H1 (cell line): ENCODE results near the gene ZDHHC16. TPM values are rescaled to one million over a fixed set of nuclear protein-coding genes. Genes with fewer than 3 reads are reported as not detected.

Source experiments
- CTCF ChIA-PET: fragments of 300-600 bp; sonication (Branson Sonifier 250); formaldehyde crosslinking; loops from one replicate; lab custom pipeline; 2021; ENCODE audit not compliant: partially characterized antibody; lab: Charles Lee
- POLR2A ChIA-PET: fragments of 300-600 bp; sonication (Branson Sonifier 250); formaldehyde crosslinking; loops from one replicate; lab custom pipeline; 2021; ENCODE audit warnings: inconsistent platforms; ENCODE audit not compliant: partially characterized antibody; lab: Charles Lee
- DNase-seq, 2 experiments: peaks; one replicate each; pipeline versions ENCODE4 v3.0.0 to v3.0.0-alpha.2; 2010 to 2022; ENCODE audit warnings: low spot score in 2 of 2, low read depth in 1 of 2, mixed read lengths in 1 of 2
- FAIRE-seq: peaks from 2 replicates; lab custom pipeline; 2011; peaks lifted over from hg19 to GRCh38; lab: Jason Lieb, UNC
- H2AFZ ChIP-seq: 2 replicates; pipeline ENCODE4 v1.8.1; 2012; ENCODE audit warnings: low read length, inconsistent platforms
- H2AK5ac ChIP-seq: 2 replicates; pipeline ENCODE4 v1.6.1; 2013; ENCODE audit warnings: low read depth, low read length
- H2BK120ac ChIP-seq: replicated peaks from 2 replicates; pipeline ENCODE3; 2013; ENCODE audit warnings: low read depth, low read length, inconsistent platforms
- H2BK12ac ChIP-seq: 2 replicates; pipeline ENCODE4 v1.6.1; 2013; ENCODE audit warnings: low read depth, low read length
- H2BK15ac ChIP-seq: 2 replicates; pipeline ENCODE4 v1.6.1; 2013; ENCODE audit warnings: low read length
- H2BK20ac ChIP-seq: 2 replicates; pipeline ENCODE4 v1.6.1; 2013; ENCODE audit warnings: low read length
- H2BK5ac ChIP-seq: 2 replicates; pipeline ENCODE4 v1.6.1; 2013; ENCODE audit warnings: low read depth, low read length
- H3K14ac ChIP-seq: 2 replicates; pipeline ENCODE4 v1.6.1; 2013; ENCODE audit warnings: inconsistent platforms; ENCODE audit not compliant: insufficient read length
- H3K18ac ChIP-seq: 2 replicates; pipeline ENCODE4 v1.6.1; 2013; ENCODE audit warnings: low read length; ENCODE audit errors: extremely low read depth
- H3K23ac ChIP-seq: 2 replicates; pipeline ENCODE4 v1.6.1; 2013; ENCODE audit warnings: inconsistent platforms; ENCODE audit not compliant: insufficient read length
- H3K23me2 ChIP-seq: 2 replicates; pipeline ENCODE4 v1.6.1; 2013; ENCODE audit warnings: low read depth, low read length
- H3K27ac ChIP-seq: 2 replicates; pipeline ENCODE4 v1.6.1; 2011; ENCODE audit warnings: low read depth, low read length, inconsistent platforms
- H3K27me3 ChIP-seq, 4 experiments: replicated peaks in 1 of 4; 1 replicate in 1 of 4; 2 replicates in 3 of 4; pipeline versions ENCODE4 v1.6.1 to v1.8.1; 2011 to 2013; ENCODE audit warnings: low read length in 3 of 4, mild to moderate bottlenecking in 3 of 4, inconsistent platforms in 2 of 4, mixed read lengths in 2 of 4, moderate library complexity in 1 of 4; ENCODE audit not compliant: control insufficient read depth in 3 of 4, insufficient read depth in 3 of 4; ENCODE audit errors: extremely low read depth in 1 of 4
- H3K36me3 ChIP-seq, 4 experiments: 2 replicates each; pipeline versions ENCODE4 v1.6.1 to v1.8.1; 2011 to 2013; ENCODE audit warnings: mild to moderate bottlenecking in 4 of 4, low read length in 3 of 4, moderate library complexity in 2 of 4, control low read depth in 1 of 4, inconsistent platforms in 1 of 4; ENCODE audit not compliant: insufficient read depth in 4 of 4, control insufficient read depth in 2 of 4
- H3K4ac ChIP-seq: replicated peaks from 2 replicates; pipeline ENCODE3; 2013; ENCODE audit warnings: low read length, low read depth, mixed read lengths, inconsistent platforms; ENCODE audit not compliant: insufficient read length
- H3K4me1 ChIP-seq, 4 experiments: replicated peaks in 1 of 4; 1 replicate in 1 of 4; 2 replicates in 3 of 4; pipeline versions ENCODE4 v1.6.1 to v1.8.1; 2011 to 2013; ENCODE audit warnings: low read length in 3 of 4, inconsistent platforms in 2 of 4, mixed read lengths in 1 of 4; ENCODE audit not compliant: insufficient read depth in 4 of 4, control insufficient read depth in 3 of 4
- H3K4me2 ChIP-seq, 2 experiments: 2 replicates each; pipeline versions ENCODE4 v1.6.1 to v1.8.1; 2011 to 2013; ENCODE audit warnings: low read depth in 2 of 2, low read length in 2 of 2, control low read depth in 1 of 2, inconsistent platforms in 1 of 2, mild to moderate bottlenecking in 1 of 2; ENCODE audit not compliant: insufficient read depth in 1 of 2
- H3K4me3 ChIP-seq, 4 experiments: fragments of 200-600, 300-600 bp in 1 of 4; sonication (generic), shearing (Covaris generic), sonication (Bioruptor Twin) in 1 of 4; 2 replicates each; pipeline versions ENCODE4 v1.5.1 to v1.8.1; 2011 to 2016; ENCODE audit warnings: low read length in 4 of 4, low read depth in 3 of 4, control low read depth in 2 of 4, inconsistent platforms in 2 of 4, mild to moderate bottlenecking in 2 of 4, mixed read lengths in 1 of 4, moderate library complexity in 1 of 4; ENCODE audit not compliant: insufficient read depth in 2 of 4; ENCODE audit errors: extremely low read depth in 1 of 4
- H3K56ac ChIP-seq: replicated peaks from 2 replicates; pipeline ENCODE3; 2013; ENCODE audit warnings: low read depth, mild to moderate bottlenecking, mixed read lengths, low read length, inconsistent platforms; ENCODE audit not compliant: insufficient read length
- H3K79me1 ChIP-seq: 2 replicates; pipeline ENCODE4 v1.6.1; 2013; ENCODE audit warnings: low read depth, low read length, control low read depth
- H3K79me2 ChIP-seq, 2 experiments: 2 replicates each; pipeline versions ENCODE4 v1.6.1 to v1.8.1; 2012 to 2013; ENCODE audit warnings: low read length in 2 of 2, mild to moderate bottlenecking in 2 of 2, inconsistent platforms in 1 of 2; ENCODE audit not compliant: insufficient read depth in 2 of 2, control insufficient read depth in 1 of 2
- H3K9ac ChIP-seq, 4 experiments: replicated peaks in 1 of 4; 1 replicate in 1 of 4; 2 replicates in 3 of 4; pipeline versions ENCODE4 v1.6.1 to v1.8.1; 2011 to 2013; ENCODE audit warnings: low read depth in 3 of 4, low read length in 3 of 4, control low read depth in 2 of 4, mild to moderate bottlenecking in 2 of 4, moderate library complexity in 2 of 4, inconsistent platforms in 1 of 4; ENCODE audit errors: extremely low read depth in 1 of 4
- H3K9me3 ChIP-seq, 2 experiments: 2 replicates each; pipeline versions ENCODE4 v1.6.1 to v1.8.1; 2012 to 2013; ENCODE audit warnings: mild to moderate bottlenecking in 2 of 2, moderate library complexity in 2 of 2, control low read depth in 1 of 2, inconsistent platforms in 1 of 2, low read depth in 1 of 2, low read length in 1 of 2, mixed read lengths in 1 of 2; ENCODE audit not compliant: insufficient read depth in 2 of 2
- H4K20me1 ChIP-seq, 2 experiments: replicated peaks in 1 of 2; 2 replicates each; pipeline versions ENCODE3 to v1.8.1; 2011 to 2013; ENCODE audit warnings: inconsistent platforms in 2 of 2, low read length in 2 of 2, mild to moderate bottlenecking in 1 of 2; ENCODE audit not compliant: insufficient read depth in 2 of 2, control insufficient read depth in 1 of 2
- H4K5ac ChIP-seq: 2 replicates; pipeline ENCODE4 v1.6.1; 2013; ENCODE audit warnings: low read length, low read depth, mixed read lengths, inconsistent platforms; ENCODE audit not compliant: insufficient read length
- H4K8ac ChIP-seq: 2 replicates; pipeline ENCODE4 v1.8.0; 2013; ENCODE audit warnings: mild to moderate bottlenecking, moderate library complexity, low read length, inconsistent platforms; ENCODE audit not compliant: insufficient read depth; ENCODE audit errors: extremely low read depth
- H4K91ac ChIP-seq: replicated peaks from 2 replicates; pipeline ENCODE3; 2013; ENCODE audit warnings: low read length, mixed read lengths, inconsistent platforms; ENCODE audit not compliant: insufficient read length
- HDAC2 ChIP-seq, 2 experiments: fragments of 300-600 bp in 1 of 2; sonication (generic) in 1 of 2; IDR thresholded peaks; 2 replicates each; pipeline ENCODE4 v1.6.1; 2011 to 2012; ENCODE audit warnings: low read depth in 2 of 2, low read length in 2 of 2, mild to moderate bottlenecking in 2 of 2, moderate library complexity in 2 of 2, borderline replicate concordance in 1 of 2, inconsistent platforms in 1 of 2
- KDM1A ChIP-seq: fragments of 200-600, 300-600 bp; sonication (generic); IDR thresholded peaks from 2 replicates; pipeline ENCODE4 v1.7.1; 2016; ENCODE audit warnings: mild to moderate bottlenecking, low read length, borderline replicate concordance
- RNF2 ChIP-seq: fragments of 200-900, 300-1000 bp; sonication (generic); IDR thresholded peaks from 2 replicates; pipeline ENCODE4 v1.7.1; 2016; ENCODE audit warnings: borderline replicate concordance, low read depth, mild to moderate bottlenecking, antibody characterized with exemption, low read length; ENCODE audit not compliant: poor library complexity, severe bottlenecking; ENCODE audit errors: missing control alignments
- polyA plus RNA-seq, 7 experiments: library from polyadenylated mRNA; depleted of rRNA in 3 of 7; stranded (reverse) in 5 of 7; unstranded in 2 of 7; fragments of >200 nt in 5 of 7; fragments of 200-250 nt in 2 of 7; gene quantifications; 1 replicate in 5 of 7; 2 replicates in 1 of 7; 4 replicates in 1 of 7; pipeline versions ENCODE4 v1.2.1 to v1.2.3, GENCODE V29; 2011 to 2013; ENCODE audit warnings: missing spikeins in 2 of 7, mixed read lengths in 2 of 7
- total RNA-seq: library from RNA; stranded (reverse); fragmentation: NEBNext Ultra II Directional; extraction: Animal tissue kit (Norgen Biotek cat#: 25700); gene quantifications from 2 replicates; pipeline ENCODE4 v1.2.1, GENCODE V29; 2021

ZDHHC16 gene
- total and polyA plus RNA-seq, 2 of the 8 experiments (the other 6 are each of a cell fraction or from before 2014, with no cell fraction given): 45.9 to 108 TPM

DNA sequence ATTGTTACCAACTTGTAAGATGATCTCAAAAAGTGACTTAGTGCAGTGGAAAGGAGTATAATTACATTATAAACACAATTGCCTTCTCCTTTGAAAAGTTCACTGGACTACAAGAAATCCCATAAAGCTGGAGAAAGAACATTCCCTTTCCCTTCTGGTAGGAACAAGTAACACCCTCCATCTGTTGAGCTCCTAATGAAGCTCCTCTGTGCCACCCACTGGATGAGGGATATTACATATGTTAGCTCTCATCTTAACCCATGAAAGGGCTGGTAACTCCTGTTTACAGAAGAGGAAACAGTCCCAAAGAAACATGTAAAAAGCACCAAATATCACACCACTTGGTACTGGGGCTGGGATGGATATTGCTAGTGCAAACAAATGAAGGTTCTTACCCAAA is 11.9 kb upstream of the ZDHHC16 start:
- Histone ChIP-seq H3K56ac (no peak overlapping the region), H3K79me1 (no peaks in the 10 kb centered on the region), H4K20me1 (peaks cover 4 to 9% of the 10 kb centered on the region in 2 experiments), H3K4me3 (no peak overlapping the region), H2BK120ac (no peak overlapping the region), H2AFZ (no peak overlapping the region), H4K91ac (no peak overlapping the region), H3K4ac (no peak overlapping the region), H3K9ac (no peak overlapping the region), H3K14ac (no peak overlapping the region), H3K27ac (no peak overlapping the region), H3K79me2 (peaks cover 0 to 11% of the 10 kb centered on the region in 2 experiments; a peak in 2 of 4 replicates), H3K36me3 (peaks cover 23 to 75% (median 57%) of the 10 kb centered on the region in 4 experiments), H2BK12ac (no peak overlapping the region), H3K18ac (no peak overlapping the region), H3K9me3 (no peaks in the 10 kb centered on the region), H2AK5ac (no peak overlapping the region), H4K5ac (no peak overlapping the region), H3K4me1 (no peaks in the 10 kb centered on the region), H2BK15ac (no peak overlapping the region), H2BK5ac (no peak overlapping the region), H2BK20ac (no peak overlapping the region), H4K8ac (no peak overlapping the region), H3K23ac (no peak overlapping the region), H3K4me2 (no peak overlapping the region), H3K23me2 (no peaks in the 10 kb centered on the region), H3K27me3 (no peaks in the 10 kb centered on the region)
- ChIA-PET POLR2A (interaction anchor here (0.5 to 10.5 kb wide), 29 partner anchors 9 to 281 kb away, joined by 3 to 185 read pairs (median 4); partner anchors contain the start of genes AVPI1, EXOSC1, RRP12 and UBTD1), CTCF (interaction anchor here (0.8 to 2.3 kb wide), 8 partner anchors 10 to 33 kb away, joined by 3 to 13 read pairs (median 4); partner anchors contain the start of gene RRP12)
- FAIRE-seq: no peak
- DNase-seq: no peak
- TF ChIP-seq HDAC2 (IDR thresholded peaks at IDR 0.05; ENCODE audit: borderline replicate concordance in 1 of 2, low read depth in 2 of 2, low read length in 2 of 2) (no peak), RNF2 (no peak), KDM1A (no peak)
